ENCODE measurements around the gene MFSD2A.

DNA sequence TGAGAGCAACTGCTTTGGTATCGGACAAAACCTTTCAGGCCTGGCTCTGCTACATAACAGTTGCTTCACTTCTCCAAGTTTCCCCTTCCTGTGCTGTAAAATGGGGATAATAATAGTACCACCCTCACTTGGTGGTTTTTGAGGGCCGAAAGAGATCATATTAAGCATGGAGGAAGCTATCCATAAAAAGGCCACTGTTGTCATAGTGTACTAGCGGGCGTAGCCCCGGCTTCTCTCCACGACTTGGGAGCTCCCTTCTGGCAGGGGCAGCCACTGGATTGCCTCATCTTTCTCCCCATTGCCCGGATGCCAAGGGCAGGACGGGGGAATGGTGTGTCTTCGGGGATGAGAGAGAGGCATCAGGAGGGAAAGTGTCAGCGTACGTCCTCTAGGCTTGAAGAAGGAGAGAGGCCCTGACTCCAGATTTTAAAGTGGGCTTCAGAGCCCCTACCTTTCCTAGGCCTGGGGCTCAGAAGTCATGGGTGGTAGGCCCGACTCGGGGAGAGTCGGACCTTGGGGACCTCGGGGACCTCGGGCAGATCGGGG lies 548 bp upstream of the MFSD2A start:
- TF ChIP-seq, protein P1, sequence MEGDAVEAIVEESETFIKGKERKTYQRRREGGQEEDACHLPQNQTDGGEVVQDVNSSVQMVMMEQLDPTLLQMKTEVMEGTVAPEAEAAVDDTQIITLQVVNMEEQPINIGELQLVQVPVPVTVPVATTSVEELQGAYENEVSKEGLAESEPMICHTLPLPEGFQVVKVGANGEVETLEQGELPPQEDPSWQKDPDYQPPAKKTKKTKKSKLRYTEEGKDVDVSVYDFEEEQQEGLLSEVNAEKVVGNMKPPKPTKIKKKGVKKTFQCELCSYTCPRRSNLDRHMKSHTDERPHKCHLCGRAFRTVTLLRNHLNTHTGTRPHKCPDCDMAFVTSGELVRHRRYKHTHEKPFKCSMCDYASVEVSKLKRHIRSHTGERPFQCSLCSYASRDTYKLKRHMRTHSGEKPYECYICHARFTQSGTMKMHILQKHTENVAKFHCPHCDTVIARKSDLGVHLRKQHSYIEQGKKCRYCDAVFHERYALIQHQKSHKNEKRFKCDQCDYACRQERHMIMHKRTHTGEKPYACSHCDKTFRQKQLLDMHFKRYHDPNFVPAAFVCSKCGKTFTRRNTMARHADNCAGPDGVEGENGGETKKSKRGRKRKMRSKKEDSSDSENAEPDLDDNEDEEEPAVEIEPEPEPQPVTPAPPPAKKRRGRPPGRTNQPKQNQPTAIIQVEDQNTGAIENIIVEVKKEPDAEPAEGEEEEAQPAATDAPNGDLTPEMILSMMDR (conservative IDR thresholded peaks at IDR 0.05; ENCODE audit: low read length), result no peak
- no peak for TF ChIP-seq EZH2phosphoT487 (IDR thresholded peaks at IDR 0.05; ENCODE audit: borderline replicate concordance)

Measured in Loucy (cell line).